Parathyroid adenoma (tissue), 2 donors: ENCODE measurements around the gene PIAS4.
A peak's percentile ranks its signal among the peaks of the same experiment; 100 is the strongest.
"Not testable (repeated sequence)": the region's sequence is repeated elsewhere in the genome, so short reads cannot be mapped to it uniquely, and the experiment has no call there.

Source experiments
- H2AFZ ChIP-seq: fragments of 300-600 bp; sonication (generic); one replicate; pipeline ENCODE4 v1.7.0; 2017; ENCODE audit warnings: antibody characterized with exemption, mild to moderate bottlenecking
- H3K27ac ChIP-seq: fragments of 300-600 bp; sonication (generic); one replicate; pipeline ENCODE4 v1.7.0; 2017
- H3K27me3 ChIP-seq: fragments of 300-600 bp; sonication (generic); one replicate; pipeline ENCODE4 v1.7.0; 2017; ENCODE audit warnings: low read length; ENCODE audit not compliant: control insufficient read depth, insufficient read depth
- H3K36me3 ChIP-seq: fragments of 300-600 bp; sonication (generic); one replicate; pipeline ENCODE4 v1.7.0; 2017; ENCODE audit warnings: low read length; ENCODE audit not compliant: control insufficient read depth, insufficient read depth
- H3K4me1 ChIP-seq: fragments of 300-600 bp; sonication (generic); one replicate; pipeline ENCODE4 v1.7.0; 2017; ENCODE audit warnings: control low read depth
- H3K4me2 ChIP-seq: fragments of 300-600 bp; sonication (generic); one replicate; pipeline ENCODE4 v1.7.0; 2017; ENCODE audit warnings: low read length
- H3K4me3 ChIP-seq: fragments of 300-600 bp; sonication (generic); one replicate; pipeline ENCODE4 v1.7.0; 2017; ENCODE audit warnings: low read depth, low read length
- H3K79me2 ChIP-seq: fragments of 300-600 bp; sonication (generic); one replicate; pipeline ENCODE4 v1.7.0; 2017; ENCODE audit warnings: control low read depth
- H3K9ac ChIP-seq: fragments of 300-600 bp; sonication (generic); one replicate; pipeline ENCODE4 v1.7.0; 2017; ENCODE audit warnings: mild to moderate bottlenecking
- H3K9me3 ChIP-seq: fragments of 300-600 bp; sonication (generic); one replicate; pipeline ENCODE4 v1.7.0; 2017; ENCODE audit warnings: low read length; ENCODE audit not compliant: control insufficient read depth
- TF ChIP-seq, protein P1 (sequence below): fragments of 300-600 bp; sonication (generic); IDR thresholded peaks from one replicate; pipeline ENCODE4 v1.7.0; 2017; ENCODE audit warnings: antibody characterized with exemption, mild to moderate bottlenecking
- donor health status: primary hyperparathyroidism.

Gene PIAS4

DNA sequence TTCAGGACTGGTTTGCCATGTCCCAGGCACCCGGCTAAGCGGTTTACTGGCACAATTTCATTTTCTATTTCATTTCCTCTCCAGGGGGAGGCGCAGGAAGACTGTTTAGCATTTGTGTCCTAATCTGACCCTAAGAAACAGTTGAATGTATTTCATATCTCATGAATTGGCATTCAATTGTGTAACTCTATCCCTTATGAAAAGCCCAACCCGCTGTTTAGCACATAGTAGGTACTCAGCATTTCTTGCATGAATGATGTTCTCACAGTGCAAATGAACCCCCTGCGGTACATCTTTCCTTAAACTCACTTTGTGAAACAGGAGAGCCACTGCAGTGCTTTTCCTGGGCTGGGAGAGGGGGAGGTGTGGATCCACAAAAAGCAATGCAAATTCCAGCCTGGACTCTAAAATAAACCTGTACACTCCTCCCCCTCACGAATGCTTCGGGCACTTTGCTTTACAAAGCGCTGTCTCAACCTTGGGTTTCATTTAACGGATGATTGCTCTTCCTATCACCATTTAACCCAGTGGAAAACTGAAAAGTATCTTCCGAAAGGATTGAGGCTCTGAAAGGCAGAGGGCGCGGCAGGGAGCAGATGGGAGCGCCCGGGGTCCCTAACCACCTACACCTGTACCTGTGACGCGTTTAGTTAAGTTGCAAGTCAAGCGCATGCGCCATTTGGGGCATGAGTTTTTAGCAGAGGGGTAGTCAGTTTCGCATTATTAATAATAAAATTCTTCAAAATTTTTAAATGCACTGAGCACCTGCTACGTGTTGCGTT, 21.1 kb upstream of the PIAS4 start:
- H3K27ac ChIP-seq = peak overlapping the region; percentile 100

GRCh38 chr19:3987619-3988371, 19.7 kb upstream of the PIAS4 start:
- Histone ChIP-seq H3K9me3 (no peaks in the 10 kb centered on the region), H3K27me3 (no peaks in the 10 kb centered on the region), H3K4me1 (peaks cover 18% of the 10 kb centered on the region), H3K4me2 (peak overlapping the region; percentile 82), H3K4me3 (peak overlapping the region; percentile 99), H3K79me2 (peaks cover 20% of the 10 kb centered on the region), H3K27ac (no peak overlapping the region), H3K9ac (no peak overlapping the region), H3K36me3 (no peaks in the 10 kb centered on the region), H2AFZ (peak overlapping the region; percentile 48)
- TF ChIP-seq, protein P1, sequence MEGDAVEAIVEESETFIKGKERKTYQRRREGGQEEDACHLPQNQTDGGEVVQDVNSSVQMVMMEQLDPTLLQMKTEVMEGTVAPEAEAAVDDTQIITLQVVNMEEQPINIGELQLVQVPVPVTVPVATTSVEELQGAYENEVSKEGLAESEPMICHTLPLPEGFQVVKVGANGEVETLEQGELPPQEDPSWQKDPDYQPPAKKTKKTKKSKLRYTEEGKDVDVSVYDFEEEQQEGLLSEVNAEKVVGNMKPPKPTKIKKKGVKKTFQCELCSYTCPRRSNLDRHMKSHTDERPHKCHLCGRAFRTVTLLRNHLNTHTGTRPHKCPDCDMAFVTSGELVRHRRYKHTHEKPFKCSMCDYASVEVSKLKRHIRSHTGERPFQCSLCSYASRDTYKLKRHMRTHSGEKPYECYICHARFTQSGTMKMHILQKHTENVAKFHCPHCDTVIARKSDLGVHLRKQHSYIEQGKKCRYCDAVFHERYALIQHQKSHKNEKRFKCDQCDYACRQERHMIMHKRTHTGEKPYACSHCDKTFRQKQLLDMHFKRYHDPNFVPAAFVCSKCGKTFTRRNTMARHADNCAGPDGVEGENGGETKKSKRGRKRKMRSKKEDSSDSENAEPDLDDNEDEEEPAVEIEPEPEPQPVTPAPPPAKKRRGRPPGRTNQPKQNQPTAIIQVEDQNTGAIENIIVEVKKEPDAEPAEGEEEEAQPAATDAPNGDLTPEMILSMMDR = peak; percentile 88

More for the DNA sequence above, 21.1 kb upstream of the PIAS4 start:
- peak overlapping the region; percentile 99 for H3K4me3 ChIP-seq
- peak overlapping the region; percentile 82 for H3K4me2 ChIP-seq
- H3K4me1 ChIP-seq = peaks cover 18% of the 10 kb centered on the region
- peaks cover 33% of the 10 kb centered on the region for H3K79me2 ChIP-seq
- no peak overlapping the region for H3K9ac ChIP-seq
- H3K27me3 ChIP-seq = no peaks in the 10 kb centered on the region
- TF ChIP-seq, protein P1 = peak; percentile 67
- H2AFZ ChIP-seq = peak overlapping the region; percentile 98
- H3K36me3 ChIP-seq = no peaks in the 10 kb centered on the region
- H3K9me3 ChIP-seq = no peaks in the 10 kb centered on the region

GRCh38 chr19:3990815-3991117, 16.8 kb upstream of the PIAS4 start:
- TF ChIP-seq, protein P1 = no peak
- Histone ChIP-seq H3K9ac (no peak overlapping the region), H3K9me3 (no peaks in the 10 kb centered on the region), H2AFZ (peak overlapping the region; percentile 93), H3K4me2 (no peak overlapping the region), H3K27me3 (no peaks in the 10 kb centered on the region), H3K27ac (no peak overlapping the region), H3K79me2 (no peaks in the 10 kb centered on the region), H3K4me1 (peaks cover 7% of the 10 kb centered on the region), H3K36me3 (no peaks in the 10 kb centered on the region), H3K4me3 (no peak overlapping the region)

GRCh38 chr19:3995607-3996006, 11.9 kb upstream of the PIAS4 start:
- H3K27ac ChIP-seq = no peak overlapping the region
- no peak overlapping the region for H3K4me2 ChIP-seq
- no peaks in the 10 kb centered on the region for H3K36me3 ChIP-seq
- no peaks in the 10 kb centered on the region for H3K79me2 ChIP-seq
- no peak overlapping the region for H3K4me3 ChIP-seq
- no peaks in the 10 kb centered on the region for H3K4me1 ChIP-seq
- H3K9me3 ChIP-seq = no peaks in the 10 kb centered on the region
- H2AFZ ChIP-seq = no peak overlapping the region
- H3K9ac ChIP-seq = no peak overlapping the region
- H3K27me3 ChIP-seq = no peaks in the 10 kb centered on the region
- TF ChIP-seq, protein P1 = no peak

- not testable (repeated sequence) for H3K9ac ChIP-seq, H3K4me2 ChIP-seq, H3K4me3 ChIP-seq, H2AFZ ChIP-seq, H3K9me3 ChIP-seq, H3K36me3 ChIP-seq, H3K4me1 ChIP-seq, H3K27ac ChIP-seq, H3K27me3 ChIP-seq, H3K79me2 ChIP-seq
Measured at GRCh38 chr19:3998667-3999412, 8.7 kb upstream of the PIAS4 start.

DNA sequence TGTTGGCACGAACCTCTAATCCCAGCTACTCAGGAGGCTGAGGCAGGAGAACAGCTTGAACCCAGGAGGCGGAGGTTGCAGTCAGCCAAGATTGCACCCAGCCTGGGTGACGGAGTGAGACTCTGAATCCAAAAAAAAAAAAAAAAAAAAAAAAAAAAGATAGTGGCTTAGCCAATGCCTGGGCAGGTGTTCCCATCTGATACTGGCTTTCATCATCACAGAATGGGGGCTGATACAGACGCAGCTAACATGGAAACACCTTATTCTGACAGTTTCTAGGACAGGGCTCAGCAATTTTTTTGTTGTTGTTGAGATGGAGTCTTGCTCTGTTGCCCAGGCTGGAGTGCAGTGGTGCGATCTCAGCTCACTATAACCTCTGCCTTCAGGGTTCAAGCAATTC, 6.7 kb upstream of the PIAS4 start:
- not testable (repeated sequence) for H3K79me2 ChIP-seq, H2AFZ ChIP-seq, H3K4me1 ChIP-seq, H3K4me2 ChIP-seq, H3K27ac ChIP-seq, H3K9me3 ChIP-seq, H3K4me3 ChIP-seq, H3K36me3 ChIP-seq, H3K27me3 ChIP-seq, H3K9ac ChIP-seq

GRCh38 chr19:4005436-4005835, 2.1 kb upstream of the PIAS4 start:
- H3K9me3 ChIP-seq, H3K36me3 ChIP-seq, H3K4me3 ChIP-seq, H3K9ac ChIP-seq, H3K27ac ChIP-seq, H3K4me1 ChIP-seq, H2AFZ ChIP-seq, H3K27me3 ChIP-seq, H3K4me2 ChIP-seq: not testable (repeated sequence)
- peaks cover 26% of the 10 kb centered on the region for H3K79me2 ChIP-seq
